HG03575 (cell line): ENCODE measurements around the gene IFIT5.
"Not testable (repeated sequence)": the region's sequence is repeated elsewhere in the genome, so short reads cannot be mapped to it uniquely, and the experiment has no call there.

ENCODE experiments used
- ATAC-seq: cut with Tn5 transposase; IDR thresholded peaks from one replicate; pipeline ENCODE4 v1.9.1; 2021; ENCODE audit not compliant: unreplicated experiment, insufficient number of reproducible peaks, low FRiP score; ENCODE audit errors: extremely low read depth

Gene IFIT5

GRCh38 chr10:89421018-89421476 lies 6.7 kb downstream of the IFIT5 start:
- no peak for ATAC-seq

- ATAC-seq, result no peak
Observed at GRCh38 chr10:89425000-89425399, 10.6 kb downstream of the IFIT5 start.

DNA sequence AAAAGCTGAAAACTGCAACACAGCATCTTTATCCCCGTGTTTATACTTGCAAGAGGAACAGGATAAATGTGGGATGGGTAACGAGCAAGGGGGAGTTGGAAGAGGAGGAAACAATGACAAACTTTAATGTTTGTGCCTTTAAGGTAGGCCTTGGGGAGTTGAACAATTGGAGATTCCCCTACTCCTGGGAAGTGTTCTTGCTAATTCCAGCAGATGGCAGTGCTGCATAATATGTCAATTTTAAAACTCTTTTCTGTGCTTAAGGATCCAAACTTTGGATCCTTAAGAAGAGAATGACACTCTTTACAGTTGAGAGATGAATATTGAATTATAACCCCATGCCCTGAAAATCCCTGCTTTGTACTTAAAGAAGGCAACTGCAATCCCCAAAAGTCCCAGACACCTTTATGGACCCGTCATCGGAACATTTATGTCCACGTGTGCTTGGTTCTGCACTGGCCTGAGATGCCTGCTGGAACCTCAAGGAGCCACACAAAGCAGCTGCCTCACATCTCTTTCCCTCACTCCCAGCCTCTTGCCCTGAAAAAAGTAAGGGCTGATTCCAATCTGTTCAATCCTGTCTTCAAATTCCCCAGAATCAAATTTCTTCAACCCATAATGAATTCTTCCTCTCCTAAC lies 12.0 kb downstream of the IFIT5 start:
- ATAC-seq, result no peak

DNA sequence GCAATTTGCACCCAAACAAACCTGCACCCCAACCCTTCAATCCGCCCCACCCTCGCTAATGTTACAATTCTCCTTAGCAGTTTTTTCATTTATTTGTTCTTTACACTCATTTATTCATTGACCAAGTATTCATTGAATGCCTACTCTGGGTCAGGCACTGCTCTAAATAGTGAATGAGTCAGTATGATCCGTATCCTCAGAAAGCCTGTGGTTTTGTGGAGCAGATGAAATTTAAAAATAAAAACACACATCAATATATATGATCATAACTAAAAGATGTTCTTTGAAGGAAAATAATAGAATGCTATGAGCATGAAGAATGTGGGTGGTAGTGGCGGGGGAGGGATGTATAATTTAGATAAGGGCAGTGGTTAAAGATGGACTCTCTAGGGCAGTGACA lies 13.3 kb downstream of the IFIT5 start:
- ATAC-seq, result no peak

DNA sequence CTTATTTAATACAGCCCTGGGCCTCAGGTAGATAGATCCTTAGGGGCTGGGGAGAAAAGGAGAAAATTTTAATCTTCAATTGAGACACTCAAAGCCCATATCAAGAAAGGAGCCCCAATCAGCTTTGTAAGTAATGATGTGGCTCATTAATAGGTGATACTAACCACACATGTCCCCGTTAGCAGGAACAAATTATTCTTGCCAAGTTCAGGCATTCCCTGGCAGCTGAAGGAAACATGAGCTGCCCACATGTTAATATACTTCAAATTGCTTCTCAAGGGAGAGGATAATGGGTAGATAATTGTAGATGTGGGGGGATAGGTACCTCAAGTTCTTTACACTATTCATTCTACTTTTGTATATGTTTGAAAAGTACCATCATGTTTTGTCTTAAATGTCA lies 14.5 kb downstream of the IFIT5 start:
- ATAC-seq, result no peak

- no peak for ATAC-seq
Observed at GRCh38 chr10:89431977-89432376, 17.6 kb downstream of the IFIT5 start.

DNA sequence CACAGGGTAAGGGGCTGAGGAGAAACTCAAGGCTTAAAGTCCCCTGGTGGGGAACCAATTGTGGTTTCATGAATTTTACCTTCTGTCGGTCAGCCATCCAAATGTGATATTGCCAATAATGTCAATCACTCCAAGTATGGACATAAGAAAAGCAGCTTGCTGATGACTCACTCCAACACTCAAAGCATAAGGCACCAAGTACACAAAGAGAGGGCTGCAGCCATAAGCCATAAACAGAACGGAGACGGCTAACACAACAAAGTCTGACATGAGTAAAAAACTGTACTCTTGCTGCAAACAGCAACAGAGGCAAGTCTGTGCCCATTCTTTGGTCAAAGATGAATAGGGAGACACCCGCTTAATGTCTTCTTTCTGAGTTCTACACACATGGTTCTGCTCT lies 24.2 kb downstream of the IFIT5 start:
- no peak for ATAC-seq

DNA sequence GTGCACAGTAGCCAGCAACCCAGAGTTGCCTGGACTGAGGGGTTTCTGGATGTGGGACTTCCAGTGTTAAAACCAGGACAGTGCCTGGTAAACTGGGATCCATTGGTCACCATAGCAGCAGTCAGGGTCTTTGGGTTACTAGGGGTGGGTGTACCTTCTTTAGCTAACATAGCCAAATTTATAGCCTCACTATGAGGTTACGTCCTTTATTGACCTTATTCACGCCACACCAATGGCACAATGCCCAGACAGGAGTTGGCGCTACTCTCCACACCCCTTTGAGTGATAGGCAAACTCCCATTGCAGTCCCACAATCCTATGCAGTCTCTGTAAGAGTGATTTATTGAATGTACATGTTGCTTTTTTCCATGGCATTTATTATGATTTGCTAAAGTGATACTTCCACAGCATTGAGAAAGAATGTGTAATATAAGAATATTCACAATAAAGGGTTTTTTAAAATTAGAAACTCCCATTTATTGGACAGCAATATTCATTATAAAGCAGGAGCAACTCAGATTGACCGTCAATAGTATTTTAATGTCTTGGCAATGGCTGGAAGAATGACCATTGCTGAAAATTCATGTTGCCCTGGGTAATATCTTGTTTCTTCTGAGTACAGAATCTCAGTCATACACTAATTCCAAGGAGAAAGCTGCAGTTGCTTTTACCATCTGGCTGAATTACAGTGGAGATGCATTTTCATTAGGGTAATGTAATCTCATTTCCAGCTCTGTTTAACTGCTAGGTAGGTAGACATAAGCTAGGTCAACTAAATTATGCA lies 26.1 kb downstream of the IFIT5 start:
- ATAC-seq, result no peak

DNA sequence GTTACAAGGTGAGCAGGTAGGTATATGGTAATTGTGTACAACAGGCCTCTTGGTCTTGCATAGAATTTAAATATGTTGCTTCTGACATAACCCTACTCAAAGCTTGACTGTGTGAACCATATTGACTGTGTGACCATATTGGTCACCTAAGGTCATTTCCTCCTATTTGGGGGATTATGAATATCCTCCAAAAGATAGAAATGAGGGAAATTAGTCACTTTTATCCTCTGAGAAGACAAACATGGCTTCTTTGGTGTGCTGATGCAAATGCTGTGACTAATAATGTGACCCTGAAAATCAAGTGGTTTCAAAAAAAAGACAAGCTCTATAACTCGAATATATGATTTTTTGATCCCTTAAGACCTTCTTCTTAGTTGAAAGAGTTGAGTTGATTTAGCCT lies 27.9 kb downstream of the IFIT5 start:
- no peak for ATAC-seq

GRCh38 chr10:89444819-89445218 lies 30.5 kb downstream of the IFIT5 start:
- not testable (repeated sequence) for ATAC-seq

- ATAC-seq, result no peak
Observed at GRCh38 chr10:89450901-89451300, 36.5 kb downstream of the IFIT5 start.

GRCh38 chr10:89452193-89452592 lies 37.8 kb downstream of the IFIT5 start:
- no peak for ATAC-seq

DNA sequence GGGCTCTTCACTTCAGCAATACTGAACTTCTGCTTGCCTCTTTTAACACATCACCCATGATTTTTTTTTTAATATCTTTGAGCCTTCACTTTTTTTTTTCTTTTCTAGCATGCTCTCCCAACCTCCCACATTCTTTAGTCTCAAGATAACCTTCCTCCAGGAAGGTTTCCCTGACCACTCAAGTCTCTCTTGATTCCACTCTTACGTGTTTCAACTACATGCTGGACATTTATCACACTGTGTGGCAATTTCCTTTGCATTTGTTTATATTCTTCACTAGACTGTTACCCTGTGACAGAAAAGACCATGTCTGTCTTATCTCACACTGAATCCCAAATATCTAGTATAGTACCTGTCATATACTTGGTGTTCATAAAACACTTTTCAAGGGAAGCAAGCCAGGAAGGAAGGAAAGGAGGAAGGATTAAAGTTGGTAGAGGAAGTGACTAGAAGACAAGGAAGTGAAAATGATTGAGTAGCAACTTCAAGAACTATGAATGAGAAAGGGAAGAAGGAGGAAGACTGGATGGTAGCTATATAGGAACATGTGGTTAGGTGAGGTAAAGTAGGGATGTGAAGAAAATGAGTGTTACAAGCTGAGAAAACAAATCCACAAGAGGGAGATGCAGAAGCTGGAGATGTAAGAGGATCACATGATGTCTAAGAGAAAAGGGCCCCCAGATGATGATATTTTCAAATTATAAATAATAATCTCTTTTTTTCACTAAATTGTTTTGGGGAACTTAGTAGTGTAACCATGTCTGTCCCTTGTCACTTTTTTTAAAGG lies 40.4 kb downstream of the IFIT5 start:
- ATAC-seq, result no peak

DNA sequence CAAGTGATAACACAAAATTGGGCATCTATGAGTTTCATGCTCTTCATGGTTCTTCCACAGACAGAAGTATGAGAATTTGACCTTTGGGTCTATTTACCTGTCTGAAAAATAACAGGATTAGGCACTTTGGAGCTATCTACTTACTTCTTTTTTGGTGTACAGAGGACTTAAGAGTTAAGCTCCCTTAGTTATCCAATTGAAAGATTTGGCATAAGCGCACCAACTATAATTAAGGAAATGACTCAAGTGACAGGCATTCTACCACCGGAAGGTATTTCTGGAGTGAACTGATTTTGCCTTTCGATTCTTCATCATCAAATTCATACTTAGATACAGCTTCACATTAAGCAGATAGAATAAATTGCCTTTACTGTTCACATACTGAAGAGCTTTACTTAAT lies 43.9 kb downstream of the IFIT5 start:
- ATAC-seq, result no peak

GRCh38 chr10:89458784-89459183 lies 44.4 kb downstream of the IFIT5 start:
- no peak for ATAC-seq

DNA sequence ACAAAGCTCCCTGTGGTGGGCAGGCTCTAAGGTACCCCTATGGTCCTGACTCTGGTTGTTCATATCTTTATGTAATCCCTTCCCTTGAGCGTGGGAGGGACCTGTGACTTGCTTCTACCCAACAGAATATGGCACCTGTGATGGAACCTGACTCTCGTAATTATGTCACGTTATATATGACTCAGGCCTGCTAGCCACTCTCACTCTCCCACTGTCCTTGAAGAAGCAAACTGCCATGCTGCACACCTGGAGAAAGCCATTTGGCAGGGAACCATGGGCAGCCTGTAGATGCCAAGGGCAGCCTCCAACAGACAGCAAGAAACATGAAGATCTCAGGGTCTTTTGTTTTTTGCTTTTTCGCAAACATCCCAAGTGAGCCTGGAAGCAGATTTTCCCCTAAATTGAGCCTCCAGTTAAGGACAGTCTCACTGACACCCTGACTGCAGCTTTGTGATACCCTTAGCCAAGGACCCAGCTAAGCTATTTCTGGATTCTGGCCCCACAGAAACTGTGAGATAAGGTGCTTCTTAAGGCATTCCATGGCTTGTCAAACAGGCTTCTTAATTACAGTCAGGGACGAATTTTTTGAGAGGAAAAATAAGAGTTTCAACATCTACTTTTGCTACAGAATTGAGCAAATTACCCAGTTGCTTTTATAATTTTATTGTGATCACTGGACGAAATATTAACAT lies 49.6 kb downstream of the IFIT5 start:
- ATAC-seq, result no peak

DNA sequence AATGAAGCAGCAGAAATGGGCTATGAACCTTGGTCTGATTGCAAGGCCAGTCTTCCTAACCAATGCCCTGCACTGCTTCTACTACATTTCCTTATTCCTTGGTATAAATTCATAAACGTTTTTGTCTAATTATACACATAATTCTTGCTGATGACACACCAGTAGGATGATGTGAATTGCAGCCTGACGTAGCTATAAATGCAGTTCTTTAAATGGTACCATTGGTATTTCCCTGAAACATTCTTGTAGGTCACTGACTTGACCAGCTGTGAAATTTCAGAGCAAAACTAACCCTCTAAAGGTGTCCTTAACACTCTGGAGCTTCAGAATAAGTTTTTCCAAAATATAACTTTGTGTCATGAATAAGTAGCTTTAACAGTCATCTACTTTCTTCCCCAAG lies 50.8 kb downstream of the IFIT5 start:
- ATAC-seq, result no peak

GRCh38 chr10:89466599-89467035 lies 52.2 kb downstream of the IFIT5 start:
- ATAC-seq, result no peak

DNA sequence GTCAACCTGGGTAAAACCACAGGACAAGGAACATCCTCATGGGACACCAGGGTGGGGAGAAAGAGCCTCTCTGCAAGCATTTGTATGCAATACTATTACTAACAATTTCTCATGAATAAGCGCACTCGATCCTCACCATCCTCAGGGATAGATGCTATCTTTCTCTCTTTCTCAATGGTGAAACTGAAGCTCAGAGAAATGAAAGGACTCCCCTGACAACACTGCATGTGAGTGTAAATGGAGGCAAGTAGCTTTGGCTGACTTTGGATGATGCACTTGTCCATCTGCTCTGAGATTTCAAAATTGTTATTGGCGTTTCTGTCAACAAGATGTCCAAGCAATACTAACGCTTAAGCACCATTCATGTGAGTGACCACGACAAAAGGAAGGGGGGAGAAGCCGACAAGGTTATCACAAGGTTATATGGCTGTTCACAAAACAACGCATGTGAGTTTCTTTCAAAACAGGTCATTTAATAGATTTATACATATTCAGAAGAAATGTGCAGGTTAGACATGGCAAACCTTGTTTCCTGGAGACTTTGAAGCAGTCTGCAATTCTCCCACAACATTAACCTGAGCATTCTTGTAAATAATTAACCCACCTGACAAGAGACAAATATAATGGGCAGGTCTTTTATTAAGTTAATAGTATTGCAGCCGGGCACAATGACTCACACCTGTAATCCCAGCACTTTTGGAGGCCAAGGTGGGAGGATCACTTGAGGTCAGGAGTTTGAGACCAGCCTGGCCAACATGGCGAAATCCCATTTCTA lies 54.0 kb downstream of the IFIT5 start:
- ATAC-seq, result no peak
